GM23248 (cell line): Measurements from ENCODE around the gene GAREM2.

Experiments used
- EZH2 ChIP-seq: fragments of 200-600 bp; sonication (generic); IDR thresholded peaks from 2 replicates; pipeline ENCODE4 v1.6.1; 2018; ENCODE audit warnings: antibody characterized with exemption, mild to moderate bottlenecking; ENCODE audit not compliant: insufficient read depth, poor library complexity, severe bottlenecking
- EZH2phosphoT487 ChIP-seq: fragments of 200-600 bp; sonication (generic); IDR thresholded peaks from 2 replicates; pipeline ENCODE4 v1.6.1; 2018; ENCODE audit warnings: antibody characterized with exemption, moderate library complexity, mild to moderate bottlenecking, low read depth; ENCODE audit not compliant: insufficient read depth

- TF ChIP-seq EZH2 (no peak), EZH2phosphoT487 (no peak)
These were observed 2.1 kb upstream of the GAREM2 start for GRCh38 chr2:26170795-26171194.
